ENCODE results near the gene GPC3. TPM values are rescaled to one million over a fixed set of nuclear protein-coding genes. Genes with fewer than 3 reads are reported as not detected.

GPC3 gene
- total RNA-seq, 2 donors from 2014 or later: 16.9 to 22.7 TPM

DNA sequence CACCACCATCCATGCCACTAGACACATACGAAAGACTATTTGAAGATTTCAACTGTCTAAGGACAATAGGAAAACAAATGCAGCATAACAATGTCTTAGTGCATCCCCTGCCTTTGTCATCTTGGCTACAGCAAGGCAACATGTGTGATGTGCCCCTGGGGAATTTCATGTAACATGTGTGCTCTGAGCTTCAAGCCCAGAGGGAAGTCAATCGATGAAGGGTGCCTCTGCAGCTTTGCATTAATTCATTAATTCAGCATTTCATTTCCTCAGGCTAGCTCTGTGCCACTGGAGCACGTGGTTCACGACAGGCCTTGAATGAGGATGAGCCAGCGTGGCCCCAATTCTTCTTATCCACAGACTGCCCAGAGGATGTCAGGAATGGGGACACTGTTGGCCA, 316.2 kb downstream of the GPC3 start:
- WGBS, 2 donors: 84 to 91% methylated on average over 3 of the region's 5 CpGs
- Histone ChIP-seq H3K27me3 (no peaks in the 10 kb centered on the region), H3K27ac (no peak overlapping the region), H3K4me3 (no peak overlapping the region), H3K36me3 (replicated peaks in 1 of 2; ENCODE audit: insufficient read depth in 1 of 2, low read depth in 2 of 2) (no peaks in the 10 kb centered on the region), H3K4me1 (peaks cover 9% of the 10 kb centered on the region), H3K9me3 (no peaks in the 10 kb centered on the region)
- DNase-seq (no peak), ATAC-seq (no peak)
- TF ChIP-seq CTCF (IDR thresholded peaks at IDR 0.05) (no peak), POLR2A (IDR thresholded peaks at IDR 0.05) (no peak)
- intact Hi-C loops (cut with DNase I): no loop called here

DNA sequence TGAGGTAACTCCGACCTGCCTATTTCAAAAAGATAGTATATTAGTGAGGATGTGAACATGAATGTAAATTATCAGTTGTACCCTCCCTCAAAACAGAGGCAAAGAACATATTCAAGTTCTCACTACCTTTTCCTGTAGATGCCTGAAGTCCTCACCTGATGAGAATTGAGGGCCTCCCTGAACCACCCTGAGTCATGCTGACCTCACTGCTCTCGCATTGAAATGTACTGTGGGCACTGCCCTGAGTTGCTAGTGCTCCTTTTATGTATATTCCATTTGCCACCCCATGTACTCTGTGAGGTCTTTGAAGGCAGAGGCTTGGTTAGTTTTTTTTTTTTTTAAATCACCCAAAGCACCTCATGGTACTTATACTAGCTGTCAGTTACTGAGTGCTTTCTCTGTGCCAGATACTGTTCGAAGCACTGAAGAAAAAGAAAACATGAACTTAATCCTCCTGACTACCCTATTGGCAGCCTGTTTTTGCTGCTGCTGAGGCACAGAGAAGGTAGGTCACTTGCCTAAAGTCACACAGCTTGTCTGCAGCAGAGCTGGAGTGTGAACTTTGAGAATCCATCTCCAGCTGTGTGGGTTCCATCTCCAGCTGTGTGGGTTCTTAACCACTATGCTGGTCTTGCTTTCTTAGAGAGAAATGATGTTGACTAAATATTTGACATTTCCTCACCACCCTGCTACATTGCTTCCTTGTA, 317.0 kb downstream of the GPC3 start:
- peaks cover under 1% of the 10 kb centered on the region for H3K4me1 ChIP-seq
- DNase-seq (no peak), ATAC-seq (no peak)
- H3K27me3 ChIP-seq: no peaks in the 10 kb centered on the region
- no peaks in the 10 kb centered on the region for H3K9me3 ChIP-seq
- intact Hi-C loops (cut with DNase I): no loop called here
- no peak for TF ChIP-seq POLR2A (IDR thresholded peaks at IDR 0.05)
- no peak for TF ChIP-seq CTCF (IDR thresholded peaks at IDR 0.05)
- no peak overlapping the region for H3K4me3 ChIP-seq
- no peaks in the 10 kb centered on the region for H3K36me3 ChIP-seq (replicated peaks in 1 of 2; ENCODE audit: insufficient read depth in 1 of 2, low read depth in 2 of 2)
- H3K27ac ChIP-seq: no peak overlapping the region
- WGBS, 2 donors: 83 to 91% methylated on average over 3 of the region's 3 CpGs

- H3K27ac ChIP-seq: no peak overlapping the region
- no peaks in the 10 kb centered on the region for H3K27me3 ChIP-seq
- intact Hi-C loops (cut with DNase I): no loop called here
- H3K4me3 ChIP-seq: no peak overlapping the region
- DNase-seq (no peak), ATAC-seq (no peak)
- no peaks in the 10 kb centered on the region for H3K36me3 ChIP-seq (replicated peaks in 1 of 2; ENCODE audit: insufficient read depth in 1 of 2, low read depth in 2 of 2)
- no peak for TF ChIP-seq POLR2A (IDR thresholded peaks at IDR 0.05)
- no peak for TF ChIP-seq CTCF (IDR thresholded peaks at IDR 0.05)
- peaks cover 7% of the 10 kb centered on the region for H3K4me1 ChIP-seq
- no peaks in the 10 kb centered on the region for H3K9me3 ChIP-seq
Observed at GRCh38 chrX:133666256-133666655, 319.1 kb downstream of the GPC3 start.

DNA sequence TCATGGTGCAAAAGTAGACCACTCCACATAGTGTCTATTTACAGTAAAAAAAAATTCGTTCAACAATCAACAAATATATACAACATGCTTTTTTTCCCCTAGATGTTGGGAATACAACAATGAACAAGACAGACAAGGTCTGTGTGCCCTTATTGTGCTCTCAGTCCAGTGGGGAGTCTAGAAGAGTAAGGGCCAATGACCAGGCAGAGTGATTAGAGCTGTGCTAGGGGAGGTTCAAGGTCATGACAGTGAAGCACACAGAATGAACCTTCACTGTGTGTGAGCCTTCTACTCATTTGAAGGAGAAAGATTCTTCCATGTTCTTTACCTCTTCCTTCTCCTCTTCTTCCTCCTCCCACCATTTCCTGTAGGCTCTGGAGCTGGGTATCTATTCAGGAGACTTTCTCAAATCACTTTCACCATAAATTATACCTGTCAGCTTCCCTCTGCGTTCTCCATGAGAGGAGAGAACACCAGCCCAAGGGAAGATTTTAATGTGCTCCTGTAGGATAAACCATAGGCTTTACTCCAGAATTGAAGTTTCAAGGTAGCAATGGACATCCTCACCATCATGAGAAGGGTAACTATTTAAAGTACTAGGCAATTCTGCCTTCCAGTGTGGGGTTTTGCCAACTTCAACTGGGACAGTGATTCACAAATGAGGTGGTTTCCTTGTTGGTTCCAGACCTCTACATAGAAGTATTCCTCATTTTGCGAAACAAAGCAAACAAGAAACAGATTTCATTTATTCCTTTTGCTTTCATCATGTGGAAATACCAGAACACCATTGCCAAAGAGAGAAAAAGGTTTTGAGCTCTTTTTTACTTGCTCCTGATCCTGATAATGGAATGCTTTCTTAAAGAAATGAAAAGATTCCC, 323.2 kb downstream of the GPC3 start:
- 58 to 62% methylated on average over 3 of the region's 3 CpGs for WGBS, 2 donors
- no peaks in the 10 kb centered on the region for H3K27me3 ChIP-seq
- no peak for ATAC-seq
- no peaks in the 10 kb centered on the region for H3K36me3 ChIP-seq (replicated peaks in 1 of 2; ENCODE audit: insufficient read depth in 1 of 2, low read depth in 2 of 2)
- H3K9me3 ChIP-seq: no peaks in the 10 kb centered on the region
- intact Hi-C loops (cut with DNase I): no loop called here
- H3K4me3 ChIP-seq: no peak overlapping the region
- H3K4me1 ChIP-seq: peaks cover 35% of the 10 kb centered on the region
- TF ChIP-seq CTCF (IDR thresholded peaks at IDR 0.05) (no peak), POLR2A (IDR thresholded peaks at IDR 0.05) (no peak)
- no peak overlapping the region for H3K27ac ChIP-seq
- no peak for DNase-seq
